ENCODE measurements around the gene MITD1. TPM values are rescaled to one million over a fixed set of nuclear protein-coding genes. Genes with fewer than 3 reads are reported as not detected.
A peak's percentile ranks its signal among the peaks of the same experiment; 100 is the strongest.

MITD1 gene
- total RNA-seq, 1 donor from 2014 or later: 20.9 TPM

- H3K4me2 ChIP-seq (ENCODE audit: low read length): no peak overlapping the region
- peaks cover 16% of the 10 kb centered on the region for H4K20me1 ChIP-seq (ENCODE audit: insufficient read depth, low read length)
- Mint-ChIP-seq H3K4me1 (ENCODE audit: low read depth, unreplicated experiment) (peaks cover 5% of the 10 kb centered on the region), H3K4me3 (ENCODE audit: unreplicated experiment) (no peak overlapping the region), H3K27ac (ENCODE audit: unreplicated experiment) (no peak overlapping the region), H3K27me3 (ENCODE audit: low read depth, unreplicated experiment) (no peaks in the 10 kb centered on the region), H3K9me3 (ENCODE audit: unreplicated experiment) (no peaks in the 10 kb centered on the region), H3K36me3 (ENCODE audit: low read depth, unreplicated experiment) (peaks cover 2% of the 10 kb centered on the region)
- no peak overlapping the region for H3K9ac ChIP-seq (ENCODE audit: low read length)
- H2AFZ ChIP-seq (ENCODE audit: low read depth, low read length): no peak overlapping the region
- TF ChIP-seq CTCF (IDR thresholded peaks at IDR 0.05; ENCODE audit: insufficient read depth, low read depth, low read length) (no peak), EZH2 (IDR thresholded peaks at IDR 0.05; ENCODE audit: insufficient read depth, low read length) (no peak)
- no peak for DNase-seq (ENCODE audit: low read depth)
- H3K4me1 ChIP-seq (ENCODE audit: insufficient read depth, low read length): no peaks in the 10 kb centered on the region
- FAIRE-seq: no peak
- no peaks in the 10 kb centered on the region for H3K9me3 ChIP-seq (ENCODE audit: insufficient read depth, low read depth, low read length)
- no peaks in the 10 kb centered on the region for H3K27me3 ChIP-seq (ENCODE audit: insufficient read depth, low read length)
- no peak overlapping the region for H3K4me3 ChIP-seq (ENCODE audit: insufficient read depth, low read depth, low read length)
- H3K27ac ChIP-seq (ENCODE audit: low read depth, low read length): no peak overlapping the region
- peaks cover 92% of the 10 kb centered on the region for H3K79me2 ChIP-seq (ENCODE audit: insufficient read depth, low read length)
- peaks cover 7% of the 10 kb centered on the region for H3K36me3 ChIP-seq (ENCODE audit: insufficient read depth, low read length)
These were observed 4.0 kb upstream of the MITD1 start for GRCh38 chr2:99184811-99185210.

GRCh38 chr2:99183025-99183424, 2.2 kb upstream of the MITD1 start:
- H3K4me3 ChIP-seq (ENCODE audit: insufficient read depth, low read depth, low read length): no peak overlapping the region
- no peaks in the 10 kb centered on the region for H3K36me3 ChIP-seq (ENCODE audit: insufficient read depth, low read length)
- no peak for FAIRE-seq
- peaks cover 15% of the 10 kb centered on the region for H3K4me1 Mint-ChIP-seq (ENCODE audit: low read depth, unreplicated experiment)
- H3K27me3 Mint-ChIP-seq (ENCODE audit: low read depth, unreplicated experiment): no peaks in the 10 kb centered on the region
- no peaks in the 10 kb centered on the region for H3K36me3 Mint-ChIP-seq (ENCODE audit: low read depth, unreplicated experiment)
- H3K4me3 Mint-ChIP-seq (ENCODE audit: unreplicated experiment): peak overlapping the region; percentile 3
- peaks cover 23% of the 10 kb centered on the region for H4K20me1 ChIP-seq (ENCODE audit: insufficient read depth, low read length)
- H3K27ac Mint-ChIP-seq (ENCODE audit: unreplicated experiment): no peak overlapping the region
- H3K27ac ChIP-seq (ENCODE audit: low read depth, low read length): no peak overlapping the region
- peaks cover 2% of the 10 kb centered on the region for H3K4me1 ChIP-seq (ENCODE audit: insufficient read depth, low read length)
- H3K79me2 ChIP-seq (ENCODE audit: insufficient read depth, low read length): peaks cover 97% of the 10 kb centered on the region
- no peak overlapping the region for H2AFZ ChIP-seq (ENCODE audit: low read depth, low read length)
- no peak for TF ChIP-seq CTCF (IDR thresholded peaks at IDR 0.05; ENCODE audit: insufficient read depth, low read depth, low read length)
- TF ChIP-seq EZH2 (IDR thresholded peaks at IDR 0.05; ENCODE audit: insufficient read depth, low read length): no peak
- H3K4me2 ChIP-seq (ENCODE audit: low read length): no peak overlapping the region
- H3K27me3 ChIP-seq (ENCODE audit: insufficient read depth, low read length): no peaks in the 10 kb centered on the region
- H3K9ac ChIP-seq (ENCODE audit: low read length): no peak overlapping the region
- no peak for DNase-seq (ENCODE audit: low read depth)
- no peaks in the 10 kb centered on the region for H3K9me3 Mint-ChIP-seq (ENCODE audit: unreplicated experiment)
- no peaks in the 10 kb centered on the region for H3K9me3 ChIP-seq (ENCODE audit: insufficient read depth, low read depth, low read length)

GRCh38 chr2:99181624-99182000, 754 bp upstream of the MITD1 start:
- Histone ChIP-seq H3K27me3 (ENCODE audit: insufficient read depth, low read length) (no peaks in the 10 kb centered on the region), H3K9me3 (ENCODE audit: insufficient read depth, low read depth, low read length) (no peaks in the 10 kb centered on the region), H3K4me2 (ENCODE audit: low read length) (peak overlapping the region; percentile 93), H3K27ac (ENCODE audit: low read depth, low read length) (peak overlapping the region; percentile 80), H3K4me1 (ENCODE audit: insufficient read depth, low read length) (peaks cover 2% of the 10 kb centered on the region), H3K9ac (ENCODE audit: low read length) (peak overlapping the region; percentile 90), H3K4me3 (ENCODE audit: insufficient read depth, low read depth, low read length) (peak overlapping the region; percentile 97), H4K20me1 (ENCODE audit: insufficient read depth, low read length) (peaks cover 23% of the 10 kb centered on the region), H3K79me2 (ENCODE audit: insufficient read depth, low read length) (peaks cover 92% of the 10 kb centered on the region), H2AFZ (ENCODE audit: low read depth, low read length) (no peak overlapping the region), H3K36me3 (ENCODE audit: insufficient read depth, low read length) (no peaks in the 10 kb centered on the region)
- Mint-ChIP-seq H3K9me3 (ENCODE audit: unreplicated experiment) (no peaks in the 10 kb centered on the region), H3K27me3 (ENCODE audit: low read depth, unreplicated experiment) (no peaks in the 10 kb centered on the region), H3K27ac (ENCODE audit: unreplicated experiment) (peak overlapping the region; percentile 89), H3K4me1 (ENCODE audit: low read depth, unreplicated experiment) (peaks cover 15% of the 10 kb centered on the region), H3K36me3 (ENCODE audit: low read depth, unreplicated experiment) (no peaks in the 10 kb centered on the region), H3K4me3 (ENCODE audit: unreplicated experiment) (peak overlapping the region; percentile 100)
- TF ChIP-seq CTCF (IDR thresholded peaks at IDR 0.05; ENCODE audit: insufficient read depth, low read depth, low read length) (no peak), EZH2 (IDR thresholded peaks at IDR 0.05; ENCODE audit: insufficient read depth, low read length) (no peak)
- DNase-seq (ENCODE audit: low read depth): no peak
- FAIRE-seq: no peak
